Calu3 (cell line): ENCODE results near the gene NXPH4. TPM values are rescaled to one million over a fixed set of nuclear protein-coding genes. Genes with fewer than 3 reads are reported as not detected.

Experiments used
- BruUV-seq: library from RNA; stranded (reverse); fragments of 400-500 nt; replicated peaks from 2 replicates; lab custom pipeline; 2021; lab: Mats Ljungman, UMichigan
- CTCF ChIA-PET: fragments of 300-600 bp; sonication (Branson Sonifier 250); formaldehyde crosslinking; loops from one replicate; lab custom pipeline; 2022; ENCODE audit warnings: antibody characterized with exemption; lab: Charles Lee
- DNase-seq: peaks from one replicate; pipeline ENCODE4 v3.0.0; 2022
- H3K27ac Mint-ChIP-seq: one replicate; pipeline ENCODE4 v1.8.0; 2022; ENCODE audit warnings: mixed read lengths; ENCODE audit not compliant: unreplicated experiment
- H3K27me3 Mint-ChIP-seq: one replicate; pipeline ENCODE4 v1.8.0; 2022; ENCODE audit warnings: mixed read lengths; ENCODE audit not compliant: unreplicated experiment
- H3K36me3 Mint-ChIP-seq: one replicate; pipeline ENCODE4 v1.8.0; 2022; ENCODE audit warnings: mild to moderate bottlenecking, moderate library complexity, mixed read lengths; ENCODE audit not compliant: insufficient read depth, unreplicated experiment
- H3K4me1 Mint-ChIP-seq: one replicate; pipeline ENCODE4 v1.8.0; 2022; ENCODE audit warnings: mild to moderate bottlenecking, low read depth, mixed read lengths; ENCODE audit not compliant: unreplicated experiment
- H3K4me3 Mint-ChIP-seq: one replicate; pipeline ENCODE4 v1.8.0; 2022; ENCODE audit warnings: mild to moderate bottlenecking, low read depth, moderate library complexity, mixed read lengths; ENCODE audit not compliant: unreplicated experiment
- H3K9me3 Mint-ChIP-seq: one replicate; pipeline ENCODE4 v1.8.0; 2022; ENCODE audit warnings: low read depth, mixed read lengths; ENCODE audit not compliant: unreplicated experiment
- intact Hi-C: fragments of 100-400 bp; cut with micrococcal nuclease; formaldehyde crosslinking; loops from one replicate; pipeline ENCODE4 v1.10.0; 2022; ENCODE audit not compliant: unreplicated experiment
- total RNA-seq: library from RNA; stranded (reverse); gene quantifications from 2 replicates; pipeline ENCODE4 v1.2.3, GENCODE V29; 2022
- TF ChIP-seq, protein P1 (sequence below): fragments of 200-600 bp; IDR thresholded peaks from one replicate; pipeline ENCODE4 v1.8.0; 2022; ENCODE audit warnings: antibody characterized with exemption; ENCODE audit not compliant: unreplicated experiment

NXPH4 gene
- total RNA-seq, 1 experiment from 2014 or later = 4.1 TPM

DNA sequence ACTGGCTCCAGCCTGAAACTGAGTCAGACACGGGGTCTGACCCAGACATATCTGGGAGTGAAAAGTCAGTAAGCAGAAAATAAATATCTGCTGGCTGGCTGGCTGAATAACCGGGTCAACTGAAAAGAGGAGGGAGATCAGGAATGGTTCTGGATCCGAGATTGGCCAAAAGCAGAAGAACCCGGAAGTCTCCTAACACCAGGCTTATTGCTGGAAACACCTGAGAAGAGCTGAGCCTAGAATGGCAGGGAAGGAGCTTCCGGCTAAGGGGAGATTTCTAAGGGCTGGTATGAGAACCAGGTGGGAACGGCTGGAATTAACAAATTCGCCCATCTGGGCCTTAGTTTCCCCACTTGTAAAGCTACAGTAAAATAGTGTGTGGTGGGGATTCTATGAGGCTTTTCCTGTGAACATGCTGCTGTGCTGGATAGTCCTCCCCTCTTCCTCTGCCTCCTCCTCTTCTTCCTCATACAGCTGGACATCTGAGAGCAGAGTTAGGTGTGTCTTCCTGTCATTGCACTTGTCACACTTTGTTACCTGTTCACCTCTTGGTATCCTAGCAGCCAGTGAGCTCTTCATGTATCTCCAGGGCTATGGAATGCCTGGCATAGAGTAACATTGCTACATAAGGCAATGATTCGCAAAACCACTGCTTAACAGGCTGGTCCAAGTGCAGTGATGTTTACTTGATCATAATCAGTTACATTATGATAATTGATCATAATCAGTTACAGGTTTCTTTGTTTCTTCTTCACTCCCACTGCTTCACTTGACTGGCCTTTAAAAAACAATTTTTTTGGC is 10.9 kb downstream of the NXPH4 start:
- TF ChIP-seq, protein P1, sequence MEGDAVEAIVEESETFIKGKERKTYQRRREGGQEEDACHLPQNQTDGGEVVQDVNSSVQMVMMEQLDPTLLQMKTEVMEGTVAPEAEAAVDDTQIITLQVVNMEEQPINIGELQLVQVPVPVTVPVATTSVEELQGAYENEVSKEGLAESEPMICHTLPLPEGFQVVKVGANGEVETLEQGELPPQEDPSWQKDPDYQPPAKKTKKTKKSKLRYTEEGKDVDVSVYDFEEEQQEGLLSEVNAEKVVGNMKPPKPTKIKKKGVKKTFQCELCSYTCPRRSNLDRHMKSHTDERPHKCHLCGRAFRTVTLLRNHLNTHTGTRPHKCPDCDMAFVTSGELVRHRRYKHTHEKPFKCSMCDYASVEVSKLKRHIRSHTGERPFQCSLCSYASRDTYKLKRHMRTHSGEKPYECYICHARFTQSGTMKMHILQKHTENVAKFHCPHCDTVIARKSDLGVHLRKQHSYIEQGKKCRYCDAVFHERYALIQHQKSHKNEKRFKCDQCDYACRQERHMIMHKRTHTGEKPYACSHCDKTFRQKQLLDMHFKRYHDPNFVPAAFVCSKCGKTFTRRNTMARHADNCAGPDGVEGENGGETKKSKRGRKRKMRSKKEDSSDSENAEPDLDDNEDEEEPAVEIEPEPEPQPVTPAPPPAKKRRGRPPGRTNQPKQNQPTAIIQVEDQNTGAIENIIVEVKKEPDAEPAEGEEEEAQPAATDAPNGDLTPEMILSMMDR = no peak
- no peak overlapping the region for H3K27ac Mint-ChIP-seq

DNA sequence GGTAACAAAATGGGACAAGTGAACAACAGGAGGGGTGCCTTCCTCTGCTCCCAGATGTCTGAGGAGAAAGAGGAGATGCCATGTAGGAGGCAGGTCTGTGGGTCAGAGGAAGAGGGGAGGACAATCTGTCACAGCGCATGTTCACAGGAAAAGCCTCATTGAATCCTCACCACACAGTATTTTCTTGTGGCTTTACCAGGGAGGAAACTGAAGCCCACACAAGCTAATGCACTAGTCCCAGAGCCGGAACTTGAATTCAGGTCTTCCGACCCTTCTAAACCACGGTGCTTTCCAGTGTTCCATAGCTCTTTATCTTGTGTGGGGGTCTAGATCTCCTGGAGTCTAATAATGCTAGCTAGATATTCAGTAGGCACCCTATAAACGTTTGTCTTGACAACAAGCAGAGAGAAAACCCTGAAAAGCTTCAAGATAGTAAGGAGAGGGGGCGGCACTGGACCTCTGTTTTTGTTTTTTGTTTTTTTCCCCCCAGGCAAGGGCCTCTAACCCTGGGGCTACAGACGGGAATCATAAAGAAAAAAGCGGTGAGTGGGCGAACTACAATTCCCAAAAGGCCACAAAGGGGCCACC is 12.5 kb downstream of the NXPH4 start:
- Mint-ChIP-seq H3K27me3 (peaks cover 41% of the 10 kb centered on the region), H3K9me3 (no peaks in the 10 kb centered on the region), H3K27ac (peak overlapping the region; percentile 99), H3K4me3 (peak overlapping the region; percentile 98), H3K4me1 (peaks cover 39% of the 10 kb centered on the region), H3K36me3 (peaks cover 56% of the 10 kb centered on the region)
- CTCF ChIA-PET = interaction anchor here (0.6 to 2.4 kb wide), 8 partner anchors 10 to 524 kb away, joined by 3 to 26 read pairs (median 12); partner anchors contain the start of gene NXPH4
- intact Hi-C loops = no loop called here
- BruUV-seq = TSS peak; percentile 90
- no peak for DNase-seq
- TF ChIP-seq, protein P1 = no peak

More for the DNA sequence above, 10.9 kb downstream of the NXPH4 start:
- Mint-ChIP-seq H3K9me3 (no peaks in the 10 kb centered on the region), H3K36me3 (peaks cover 54% of the 10 kb centered on the region), H3K4me3 (no peak overlapping the region), H3K4me1 (peaks cover 39% of the 10 kb centered on the region), H3K27me3 (peaks cover 57% of the 10 kb centered on the region)
- intact Hi-C loops = no loop called here
- DNase-seq = no peak
- CTCF ChIA-PET = interaction anchor here (0.7 to 1.2 kb wide), 2 partner anchors 12 to 149 kb away, joined by 3 to 4 read pairs; no protein-coding TSS in a partner anchor
- BruUV-seq = no TSS peak

DNA sequence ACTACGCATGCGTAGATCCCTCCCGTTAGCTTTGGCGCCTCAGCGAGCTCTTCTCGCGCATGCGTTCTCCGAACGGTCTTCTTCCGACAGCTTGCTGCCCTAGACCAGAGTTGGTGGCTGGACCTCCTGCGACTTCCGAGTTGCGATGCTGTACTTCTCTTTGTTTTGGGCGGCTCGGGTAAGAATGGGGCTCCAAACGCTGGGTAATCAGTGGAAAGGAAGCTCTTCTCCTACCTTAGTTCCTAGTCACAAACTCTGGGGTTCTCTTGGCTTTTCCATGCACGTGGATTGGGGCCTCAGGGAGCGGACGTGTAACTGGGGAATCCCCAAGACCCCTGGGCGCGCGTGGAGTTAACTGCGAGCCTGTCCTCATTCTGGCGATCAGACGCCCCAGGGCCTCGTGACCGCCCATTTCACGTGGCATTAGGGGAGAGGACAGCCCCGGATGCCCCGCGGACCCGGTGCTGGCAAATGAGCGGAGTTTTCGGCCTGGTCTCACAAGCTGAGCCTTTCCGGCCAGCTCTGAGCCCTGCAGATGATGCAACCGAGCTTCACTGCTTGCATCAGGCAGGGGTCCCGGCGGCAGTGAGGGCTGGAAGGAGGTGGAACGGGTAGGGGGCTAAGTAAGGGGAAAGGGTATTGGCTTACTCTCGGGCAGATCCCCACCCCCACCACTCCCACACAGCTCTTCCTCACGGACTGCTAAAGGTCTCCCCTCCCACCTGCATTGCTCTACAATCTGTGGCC is 13.2 kb downstream of the NXPH4 start, which contains the start of gene SHMT2:
Gene SHMT2 (plus strand): TSS at position 78 of the 747 bp plus-strand sequence. CDS start 68 bp downstream, at position 146.
- peak within 1 kb of the TSS; percentile 99 for H3K27ac Mint-ChIP-seq
- intact Hi-C loops = no loop called here
- H3K9me3 Mint-ChIP-seq = no peaks in the 10 kb centered on the region
- H3K4me1 Mint-ChIP-seq = peaks cover 39% of the 10 kb centered on the region
- CTCF ChIA-PET = interaction anchor here (0.6 to 2.4 kb wide), 9 partner anchors 10 to 596 kb away, joined by 3 to 26 read pairs (median 12); partner anchors contain the start of gene NXPH4
- TF ChIP-seq, protein P1 = no peak
- peak; percentile 97 for DNase-seq
- peaks cover 60% of the 10 kb centered on the region for H3K36me3 Mint-ChIP-seq
- H3K4me3 Mint-ChIP-seq = peak within 1 kb of the TSS; percentile 98
- BruUV-seq = TSS peak; percentile 48
- peaks cover 34% of the 10 kb centered on the region for H3K27me3 Mint-ChIP-seq
